Measurements from ENCODE around the gene GFY.

Gene GFY

GRCh38 chr19:49425178-49425577 lies at the start of gene GFY:
Gene GFY, plus strand, starts transcription at chr19:49425388. Its CDS starts 1,043 bp downstream, at chr19:49426431.
- FAIRE-seq (no peak), DNase-seq (ENCODE audit: insufficient read length, low spot score) (no peak)
- TF ChIP-seq CTCF (IDR thresholded peaks at IDR 0.05; ENCODE audit: insufficient read depth, missing control alignments) = no peak

GRCh38 chr19:49378512-49378911 lies 46.7 kb upstream of the GFY start:
- TF ChIP-seq CTCF (IDR thresholded peaks at IDR 0.05; ENCODE audit: insufficient read depth, missing control alignments) = no peak
- DNase-seq (ENCODE audit: insufficient read length, low spot score) = no peak
- no peak for FAIRE-seq

- FAIRE-seq (no peak), DNase-seq (ENCODE audit: insufficient read length, low spot score) (no peak)
- TF ChIP-seq CTCF (IDR thresholded peaks at IDR 0.05; ENCODE audit: insufficient read depth, missing control alignments) = no peak
Measured at GRCh38 chr19:49380391-49380790, 44.8 kb upstream of the GFY start.

GRCh38 chr19:49382639-49383038 lies 42.5 kb upstream of the GFY start:
- FAIRE-seq (no peak), DNase-seq (ENCODE audit: insufficient read length, low spot score) (no peak)
- TF ChIP-seq CTCF (IDR thresholded peaks at IDR 0.05; ENCODE audit: insufficient read depth, missing control alignments) = no peak

GRCh38 chr19:49383599-49383998 lies 41.6 kb upstream of the GFY start:
- no peak for DNase-seq (ENCODE audit: insufficient read length, low spot score)
- no peak for TF ChIP-seq CTCF (IDR thresholded peaks at IDR 0.05; ENCODE audit: insufficient read depth, missing control alignments)
- no peak for FAIRE-seq

- DNase-seq (ENCODE audit: insufficient read length, low spot score) = no peak
- TF ChIP-seq CTCF (IDR thresholded peaks at IDR 0.05; ENCODE audit: insufficient read depth, missing control alignments) = no peak
- no peak for FAIRE-seq
Measured at GRCh38 chr19:49387936-49388372, 37.2 kb upstream of the GFY start, which contains the start of gene KASH5. Gene KASH5, plus strand, starts transcription at chr19:49388249. Its CDS starts 2,635 bp downstream, at chr19:49390884.

GRCh38 chr19:49389406-49389805 lies 35.8 kb upstream of the GFY start:
- TF ChIP-seq CTCF (IDR thresholded peaks at IDR 0.05; ENCODE audit: insufficient read depth, missing control alignments) = no peak
- DNase-seq (ENCODE audit: insufficient read length, low spot score) (no peak), FAIRE-seq (no peak)

Measured in D721Med (cell line).